Caco-2 (cell line): ENCODE results near the gene ADGRV1. TPM values are rescaled to one million over a fixed set of nuclear protein-coding genes. Genes with fewer than 3 reads are reported as not detected.

Experiments
- BruUV-seq: library from RNA; stranded (reverse); fragments of 400-500 nt; replicated peaks from 2 replicates; lab custom pipeline; 2021; lab: Mats Ljungman, UMichigan
- CTCF ChIA-PET: fragments of 300-600 bp; sonication (Branson Sonifier 250); formaldehyde crosslinking; loops from one replicate; lab custom pipeline; 2022; ENCODE audit warnings: antibody characterized with exemption; lab: Charles Lee
- POLR2A ChIA-PET: fragments of 300-600 bp; sonication (Branson Sonifier 250); formaldehyde crosslinking; loops from one replicate; lab custom pipeline; 2022; ENCODE audit warnings: antibody characterized with exemption; lab: Charles Lee
- DNase-seq, 2 experiments: peaks; one replicate each; pipeline versions ENCODE4 v3.0.0 to v3.0.0-alpha.2; 2020 to 2022
- H3K27me3 ChIP-seq: replicated peaks from 2 replicates; pipeline ENCODE4 v1.6.0; 2011; ENCODE audit warnings: low read length; ENCODE audit not compliant: control insufficient read depth, insufficient read depth
- H3K36me3 ChIP-seq: 2 replicates; pipeline ENCODE4 v1.5.1; 2011; ENCODE audit warnings: low read length; ENCODE audit not compliant: control insufficient read depth, insufficient read depth
- H3K4me1 ChIP-seq: fragments of 250-450 bp; sonication (Bioruptor Pico); 2 replicates; pipeline ENCODE4 v1.5.1; 2020; ENCODE audit warnings: mild to moderate bottlenecking
- H3K4me3 ChIP-seq: 2 replicates; pipeline ENCODE4 v1.5.1; 2011; ENCODE audit warnings: low read depth, mild to moderate bottlenecking, control low read depth, low read length
- H3K9me3 ChIP-seq: fragments of 250-450 bp; sonication (Bioruptor Pico); 2 replicates; pipeline ENCODE4 v1.5.1; 2020; ENCODE audit warnings: mild to moderate bottlenecking, moderate library complexity
- H3K27ac Mint-ChIP-seq: one replicate; pipeline ENCODE4 v1.8.0; 2022; ENCODE audit warnings: mixed read lengths; ENCODE audit not compliant: unreplicated experiment
- H3K27me3 Mint-ChIP-seq: one replicate; pipeline ENCODE4 v1.8.0; 2022; ENCODE audit warnings: mixed read lengths; ENCODE audit not compliant: insufficient read depth, unreplicated experiment
- H3K36me3 Mint-ChIP-seq: one replicate; pipeline ENCODE4 v1.8.0; 2022; ENCODE audit warnings: mild to moderate bottlenecking, mixed read lengths; ENCODE audit not compliant: insufficient read depth, unreplicated experiment
- H3K4me1 Mint-ChIP-seq: one replicate; pipeline ENCODE4 v1.8.0; 2022; ENCODE audit warnings: low read depth, mixed read lengths; ENCODE audit not compliant: unreplicated experiment
- H3K4me3 Mint-ChIP-seq: one replicate; pipeline ENCODE4 v1.8.0; 2022; ENCODE audit warnings: mild to moderate bottlenecking, moderate library complexity, mixed read lengths; ENCODE audit not compliant: unreplicated experiment
- H3K9me3 Mint-ChIP-seq: one replicate; pipeline ENCODE4 v1.8.0; 2022; ENCODE audit warnings: mixed read lengths; ENCODE audit not compliant: unreplicated experiment
- intact Hi-C: fragments of 100-400 bp; cut with micrococcal nuclease; formaldehyde crosslinking; loops from one replicate; pipeline ENCODE4 v1.10.0; 2022; ENCODE audit not compliant: unreplicated experiment
- total RNA-seq: library from RNA; stranded (reverse); gene quantifications from 2 replicates; pipeline ENCODE4 v1.2.3, GENCODE V29; 2022
- TF ChIP-seq, protein P1 (sequence below), 2 experiments: fragments of 200-600 bp in 1 of 2; IDR thresholded peaks; 1 replicate in 1 of 2; 2 replicates in 1 of 2; pipeline versions ENCODE4 v1.5.1 to v1.8.0; 2011 to 2022; ENCODE audit warnings: antibody characterized with exemption in 1 of 2, control low read depth in 1 of 2, inconsistent platforms in 1 of 2, low read depth in 1 of 2, low read length in 1 of 2, mild to moderate bottlenecking in 1 of 2, moderate library complexity in 1 of 2; ENCODE audit not compliant: insufficient read depth in 1 of 2, severe bottlenecking in 1 of 2, unreplicated experiment in 1 of 2

The ADGRV1 gene
- total RNA-seq, 1 experiment from 2014 or later, result 23.2 TPM

DNA sequence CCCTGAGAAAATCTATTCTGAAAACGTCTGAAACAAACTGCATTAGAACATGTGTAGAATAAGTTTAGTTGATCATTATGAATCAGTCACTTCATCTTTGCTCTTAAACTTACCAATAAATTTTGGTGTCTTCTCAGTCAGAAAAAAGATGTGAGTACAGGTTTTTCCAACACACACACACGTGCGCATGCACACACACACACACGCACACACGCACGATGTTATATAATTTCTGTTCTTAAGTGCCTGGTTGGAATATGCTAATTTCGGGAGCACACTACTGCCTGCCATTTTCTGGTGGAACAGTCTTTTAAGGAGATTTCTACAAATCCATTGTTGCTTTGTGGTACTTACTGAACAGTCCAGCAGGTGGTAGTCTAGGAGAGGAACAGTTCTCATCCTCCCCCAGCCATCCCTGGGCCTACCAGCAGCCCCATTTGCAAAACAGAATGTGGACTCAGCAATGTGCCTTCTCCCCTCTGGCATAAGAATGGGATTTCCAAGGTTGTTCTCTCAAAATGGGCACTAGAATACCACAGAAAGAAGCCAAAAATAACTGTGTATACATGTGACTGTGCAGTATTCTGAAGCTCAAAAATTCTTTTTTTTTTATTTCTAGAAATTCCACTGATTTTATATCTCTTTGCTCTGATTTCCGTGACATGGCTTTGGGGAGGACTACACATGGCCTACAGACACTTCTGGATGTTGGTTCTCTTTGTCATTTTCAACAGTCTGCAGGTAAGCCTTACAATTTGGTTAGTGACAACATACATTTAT is 543.2 kb downstream of the ADGRV1 start:
- H3K9me3 Mint-ChIP-seq, result peaks cover 6% of the 10 kb centered on the region
- CTCF ChIA-PET, result interaction anchor here (1.0 kb wide), 1 partner anchor 117 kb away, joined by 4 read pairs; no protein-coding TSS in a partner anchor

DNA sequence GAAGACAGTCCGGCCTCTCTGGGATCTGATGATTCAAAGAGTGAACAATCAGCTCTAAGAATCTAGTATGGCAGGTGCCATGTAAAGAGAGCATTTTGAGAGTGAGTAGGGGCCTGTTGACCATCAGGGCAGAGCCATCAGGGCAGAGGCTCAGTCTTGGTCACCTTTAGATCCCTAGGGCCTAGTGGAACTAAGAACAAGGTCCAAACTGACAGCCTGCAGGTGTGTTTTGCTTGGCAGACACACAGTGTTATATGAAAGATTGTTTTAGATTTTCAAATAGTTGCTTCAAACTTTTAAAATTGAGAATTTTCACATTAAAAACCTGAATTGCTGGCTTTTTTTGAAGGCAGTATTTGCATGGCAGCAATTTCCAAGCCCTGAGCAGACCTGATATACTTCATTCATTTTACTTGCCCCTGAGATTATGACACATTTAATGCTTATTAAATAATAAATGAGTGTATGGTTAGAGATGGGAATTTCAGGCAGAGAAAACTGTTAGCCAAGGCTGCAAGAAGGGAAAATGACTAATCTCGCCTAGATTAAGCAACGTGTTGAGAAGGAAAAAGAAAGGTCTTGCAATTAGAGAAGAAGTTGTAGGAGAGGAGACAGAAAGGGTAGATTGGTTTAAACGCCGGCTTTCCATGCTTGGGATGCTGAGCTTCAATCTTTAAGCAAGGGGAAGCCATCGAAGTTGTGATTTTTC is 544.9 kb downstream of the ADGRV1 start:
- H3K9me3 ChIP-seq, result peaks cover 3% of the 10 kb centered on the region; the same call in 1 of the 2 replicates
- Mint-ChIP-seq H3K4me1 (peaks cover 13% of the 10 kb centered on the region), H3K9me3 (peaks cover 8% of the 10 kb centered on the region), H3K4me3 (no peak overlapping the region), H3K27me3 (no peaks in the 10 kb centered on the region), H3K27ac (no peak overlapping the region), H3K36me3 (no peaks in the 10 kb centered on the region)
- no peaks in the 10 kb centered on the region for H3K4me1 ChIP-seq
- no peaks in the 10 kb centered on the region for H3K36me3 ChIP-seq
- no peak for DNase-seq
- POLR2A ChIA-PET, result no interaction called here
- intact Hi-C loops, result loop anchor here (2.0 to 5.0 kb wide), 3 partner anchors 59 to 179 kb away; no protein-coding TSS in a partner anchor
- CTCF ChIA-PET, result interaction anchor here (0.6 to 1.2 kb wide), 2 partner anchors 280 to 281 kb away, joined by 3 read pairs; partner anchors contain the start of gene ARRDC3
- H3K4me3 ChIP-seq, result no peak overlapping the region
- no peaks in the 10 kb centered on the region for H3K27me3 ChIP-seq
- BruUV-seq, result no TSS peak
- TF ChIP-seq, protein P1, sequence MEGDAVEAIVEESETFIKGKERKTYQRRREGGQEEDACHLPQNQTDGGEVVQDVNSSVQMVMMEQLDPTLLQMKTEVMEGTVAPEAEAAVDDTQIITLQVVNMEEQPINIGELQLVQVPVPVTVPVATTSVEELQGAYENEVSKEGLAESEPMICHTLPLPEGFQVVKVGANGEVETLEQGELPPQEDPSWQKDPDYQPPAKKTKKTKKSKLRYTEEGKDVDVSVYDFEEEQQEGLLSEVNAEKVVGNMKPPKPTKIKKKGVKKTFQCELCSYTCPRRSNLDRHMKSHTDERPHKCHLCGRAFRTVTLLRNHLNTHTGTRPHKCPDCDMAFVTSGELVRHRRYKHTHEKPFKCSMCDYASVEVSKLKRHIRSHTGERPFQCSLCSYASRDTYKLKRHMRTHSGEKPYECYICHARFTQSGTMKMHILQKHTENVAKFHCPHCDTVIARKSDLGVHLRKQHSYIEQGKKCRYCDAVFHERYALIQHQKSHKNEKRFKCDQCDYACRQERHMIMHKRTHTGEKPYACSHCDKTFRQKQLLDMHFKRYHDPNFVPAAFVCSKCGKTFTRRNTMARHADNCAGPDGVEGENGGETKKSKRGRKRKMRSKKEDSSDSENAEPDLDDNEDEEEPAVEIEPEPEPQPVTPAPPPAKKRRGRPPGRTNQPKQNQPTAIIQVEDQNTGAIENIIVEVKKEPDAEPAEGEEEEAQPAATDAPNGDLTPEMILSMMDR (IDR thresholded peaks at IDR 0.05; ENCODE audit: insufficient read depth in 1 of 2, low read depth in 1 of 2, low read length in 1 of 2, severe bottlenecking in 1 of 2, unreplicated experiment in 1 of 2), result no peak

More for the DNA sequence above, 543.2 kb downstream of the ADGRV1 start:
- peak overlapping the region; percentile 40 for H3K4me3 Mint-ChIP-seq
- H3K4me1 Mint-ChIP-seq, result peaks cover 11% of the 10 kb centered on the region
- H3K27me3 Mint-ChIP-seq, result no peaks in the 10 kb centered on the region
- no TSS peak for BruUV-seq
- Histone ChIP-seq H3K4me1 (no peaks in the 10 kb centered on the region), H3K36me3 (no peaks in the 10 kb centered on the region), H3K9me3 (peaks cover 3% of the 10 kb centered on the region; the same call in 1 of the 2 replicates), H3K27me3 (no peaks in the 10 kb centered on the region), H3K4me3 (no peak overlapping the region)
- no peaks in the 10 kb centered on the region for H3K36me3 Mint-ChIP-seq
- no peak overlapping the region for H3K27ac Mint-ChIP-seq
- DNase-seq, result peak; percentile 78 to 81
- POLR2A ChIA-PET, result no interaction called here
- TF ChIP-seq, protein P1 (IDR thresholded peaks at IDR 0.05; ENCODE audit: insufficient read depth in 1 of 2, low read depth in 1 of 2, low read length in 1 of 2, severe bottlenecking in 1 of 2, unreplicated experiment in 1 of 2), result peak; percentile 81 to 84
- intact Hi-C loops, result loop anchor here (1.0 to 5.0 kb wide), 8 partner anchors 61 to 318 kb away; no protein-coding TSS in a partner anchor

DNA sequence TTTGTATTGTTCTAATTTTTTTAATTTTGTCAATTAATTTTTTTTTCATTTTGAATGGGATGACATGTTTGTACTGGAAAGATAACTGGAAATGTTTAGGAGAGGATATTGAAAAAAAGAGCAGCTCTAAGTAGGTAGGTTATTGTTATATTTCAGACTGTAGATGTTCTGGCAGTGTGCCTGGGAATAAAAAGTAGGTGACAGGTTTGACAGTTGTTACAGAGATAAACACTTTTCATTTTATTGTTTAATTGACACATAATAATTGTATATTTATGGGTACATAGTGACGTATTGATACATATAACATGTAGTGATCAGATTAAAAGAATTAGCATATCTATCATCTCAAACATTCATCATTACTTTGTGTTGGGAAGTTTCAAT is 545.5 kb downstream of the ADGRV1 start:
- H3K4me1 Mint-ChIP-seq, result peaks cover 12% of the 10 kb centered on the region
- H3K27me3 Mint-ChIP-seq, result no peaks in the 10 kb centered on the region
- no peaks in the 10 kb centered on the region for H3K36me3 Mint-ChIP-seq
- peaks cover 3% of the 10 kb centered on the region; the same call in 1 of the 2 replicates for H3K9me3 ChIP-seq
- no peaks in the 10 kb centered on the region for H3K4me1 ChIP-seq
- no TSS peak for BruUV-seq
- TF ChIP-seq, protein P1 (IDR thresholded peaks at IDR 0.05; ENCODE audit: insufficient read depth in 1 of 2, low read depth in 1 of 2, low read length in 1 of 2, severe bottlenecking in 1 of 2, unreplicated experiment in 1 of 2), result no peak
- DNase-seq, result no peak
- H3K4me3 ChIP-seq, result no peak overlapping the region
- no peaks in the 10 kb centered on the region for H3K27me3 ChIP-seq
- peaks cover 8% of the 10 kb centered on the region for H3K9me3 Mint-ChIP-seq
- no peak overlapping the region for H3K4me3 Mint-ChIP-seq
- intact Hi-C loops, result loop anchor here (5.0 kb wide), 2 partner anchors 73 to 178 kb away; no protein-coding TSS in a partner anchor
- CTCF ChIA-PET, result interaction anchor here (0.6 kb wide), 1 partner anchor 279 kb away, joined by 3 read pairs; the partner anchor contains the start of gene ARRDC3
- H3K36me3 ChIP-seq, result no peaks in the 10 kb centered on the region
- POLR2A ChIA-PET, result no interaction called here
- H3K27ac Mint-ChIP-seq, result no peak overlapping the region
